HepG2 (cell line): ENCODE results near the gene LSM10.

ENCODE experiments used
- CTCF ChIP-seq: sonication (generic); formaldehyde crosslinking; IDR thresholded peaks from 2 replicates; pipeline ENCODE4 v1.5.0; 2020; ENCODE audit warnings: mild to moderate bottlenecking, missing genetic modification reagents, moderate library complexity
- FOSL2 ChIP-seq: sonication (generic); formaldehyde crosslinking; IDR thresholded peaks from 2 replicates; pipeline ENCODE4 v1.4.0; 2020; ENCODE audit warnings: missing genetic modification reagents
- HMG20A ChIP-seq: IDR thresholded peaks from 2 replicates; pipeline ENCODE4 v1.6.1; 2016; ENCODE audit warnings: borderline replicate concordance
- REST ChIP-seq, 2 experiments: IDR thresholded peaks; 2 replicates each; pipeline ENCODE4 v1.6.1; 2011 to 2012; ENCODE audit warnings: low read length in 2 of 2, borderline replicate concordance in 1 of 2, low read depth in 1 of 2, mild to moderate bottlenecking in 1 of 2, moderate library complexity in 1 of 2
- TEAD2 ChIP-seq: sonication (generic); formaldehyde crosslinking; IDR thresholded peaks from 2 replicates; pipeline ENCODE4 v1.9.0; 2021; ENCODE audit warnings: missing genetic modification reagents
- ZFP91 ChIP-seq: sonication (generic); formaldehyde crosslinking; IDR thresholded peaks from 2 replicates; pipeline ENCODE4 v1.9.0; 2022; ENCODE audit warnings: missing genetic modification reagents, mild to moderate bottlenecking, borderline replicate concordance

- TF ChIP-seq CTCF (CRISPR knock-in tag) (no peak), REST (IDR thresholded peaks at IDR 0.05; ENCODE audit: borderline replicate concordance in 1 of 2, low read depth in 1 of 2, low read length in 2 of 2) (no peak), TEAD2 (CRISPR knock-in tag) (no peak), FOSL2 (CRISPR knock-in tag) (no peak), HMG20A (CRISPR knock-in tag) (no peak), ZFP91 (CRISPR knock-in tag) (no peak)
These were observed 32.3 kb downstream of the LSM10 start for GRCh38 chr1:36365381-36365780.
